GM10266 (cell line): ENCODE results near the gene GATAD2A.

ENCODE experiments used
- DNase-seq: peaks from one replicate; pipeline ENCODE4 v3.0.0; 2012; ENCODE audit errors: extremely low spot score
- TF ChIP-seq, protein P1 (sequence below): IDR thresholded peaks from 2 replicates; pipeline ENCODE4 v1.5.1; 2012; ENCODE audit warnings: mild to moderate bottlenecking, low read depth; ENCODE audit not compliant: control insufficient read depth, insufficient read depth; ENCODE audit errors: missing control alignments

GATAD2A gene

DNA sequence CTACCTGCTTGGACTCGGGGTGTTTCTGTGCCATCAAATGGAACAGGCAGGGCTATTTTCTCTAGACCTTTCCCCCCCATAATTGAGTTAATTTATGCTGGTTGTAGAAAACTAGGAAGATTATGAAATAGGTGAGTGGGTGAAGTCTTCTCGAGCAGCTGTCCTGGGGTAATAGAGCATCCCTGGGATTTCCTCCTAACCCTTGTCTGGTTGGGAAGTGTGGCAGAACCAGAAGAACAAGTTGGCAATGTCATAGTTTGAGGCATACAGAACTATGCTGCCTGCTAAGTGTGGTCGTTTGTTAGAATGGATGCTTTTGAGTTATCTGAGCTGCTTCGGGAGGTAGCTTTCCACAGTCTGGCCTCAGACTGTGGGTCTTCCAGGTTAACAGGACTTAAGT, 3.7 kb downstream of the GATAD2A start:
- DNase-seq, result no peak
- TF ChIP-seq, protein P1, sequence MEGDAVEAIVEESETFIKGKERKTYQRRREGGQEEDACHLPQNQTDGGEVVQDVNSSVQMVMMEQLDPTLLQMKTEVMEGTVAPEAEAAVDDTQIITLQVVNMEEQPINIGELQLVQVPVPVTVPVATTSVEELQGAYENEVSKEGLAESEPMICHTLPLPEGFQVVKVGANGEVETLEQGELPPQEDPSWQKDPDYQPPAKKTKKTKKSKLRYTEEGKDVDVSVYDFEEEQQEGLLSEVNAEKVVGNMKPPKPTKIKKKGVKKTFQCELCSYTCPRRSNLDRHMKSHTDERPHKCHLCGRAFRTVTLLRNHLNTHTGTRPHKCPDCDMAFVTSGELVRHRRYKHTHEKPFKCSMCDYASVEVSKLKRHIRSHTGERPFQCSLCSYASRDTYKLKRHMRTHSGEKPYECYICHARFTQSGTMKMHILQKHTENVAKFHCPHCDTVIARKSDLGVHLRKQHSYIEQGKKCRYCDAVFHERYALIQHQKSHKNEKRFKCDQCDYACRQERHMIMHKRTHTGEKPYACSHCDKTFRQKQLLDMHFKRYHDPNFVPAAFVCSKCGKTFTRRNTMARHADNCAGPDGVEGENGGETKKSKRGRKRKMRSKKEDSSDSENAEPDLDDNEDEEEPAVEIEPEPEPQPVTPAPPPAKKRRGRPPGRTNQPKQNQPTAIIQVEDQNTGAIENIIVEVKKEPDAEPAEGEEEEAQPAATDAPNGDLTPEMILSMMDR, result no peak

- TF ChIP-seq, protein P1, result no peak
- DNase-seq, result no peak
Measured at GRCh38 chr19:19409631-19410030, 4.2 kb downstream of the GATAD2A start.

DNA sequence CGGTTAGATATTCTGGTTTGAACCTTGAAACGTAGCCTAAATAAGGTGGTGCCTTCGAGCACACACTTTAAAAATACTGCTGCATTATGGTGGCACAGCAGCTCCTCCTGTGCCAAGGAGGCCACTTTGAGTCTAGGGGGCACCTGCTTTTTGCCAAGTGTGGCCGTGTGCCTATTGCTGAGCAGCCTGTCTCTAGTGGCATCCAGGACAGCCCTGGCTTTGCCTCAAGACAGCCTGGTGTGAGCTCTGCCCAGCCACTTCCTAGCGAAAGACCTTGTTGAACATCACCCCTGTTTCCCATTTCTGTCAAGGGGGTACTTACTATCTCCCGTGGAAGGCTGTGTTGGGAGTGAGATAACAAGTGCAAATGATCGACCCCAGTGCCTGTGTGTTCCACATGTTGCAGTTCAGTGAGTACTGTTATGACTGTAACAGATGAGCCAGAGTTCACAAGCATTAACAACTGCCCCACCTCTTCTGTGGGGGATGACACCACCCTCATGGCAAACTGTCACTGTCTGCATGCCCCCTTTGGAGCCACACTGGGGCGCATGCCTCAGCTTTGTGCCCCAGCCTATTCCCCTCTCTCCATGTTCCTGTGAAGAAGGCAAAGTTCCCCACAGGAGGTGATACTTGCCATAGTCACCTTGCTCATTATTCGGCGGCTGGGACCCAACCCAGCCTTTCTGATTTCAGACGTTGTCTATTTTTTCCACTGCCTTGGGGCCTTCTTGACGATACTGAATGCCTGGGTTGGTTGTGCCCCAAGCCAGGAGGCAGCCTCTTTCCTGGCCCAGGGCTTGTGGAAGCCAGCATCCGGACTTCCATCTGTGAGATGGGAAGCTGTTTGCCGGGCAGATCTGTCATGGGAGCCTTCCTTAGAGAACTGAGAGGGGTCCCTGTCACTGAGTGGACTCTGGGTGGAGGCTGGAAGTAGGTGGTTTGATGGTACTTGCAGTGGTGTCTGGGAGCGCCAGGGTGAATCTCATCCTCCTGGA, 5.4 kb downstream of the GATAD2A start:
- peak; percentile 48 for DNase-seq
- TF ChIP-seq, protein P1, result no peak

- no peak for DNase-seq
- TF ChIP-seq, protein P1, result no peak
Measured at GRCh38 chr19:19416280-19416679, 10.8 kb downstream of the GATAD2A start.

- TF ChIP-seq, protein P1, result no peak
- DNase-seq, result no peak
Measured at GRCh38 chr19:19417046-19417445, 11.6 kb downstream of the GATAD2A start.

DNA sequence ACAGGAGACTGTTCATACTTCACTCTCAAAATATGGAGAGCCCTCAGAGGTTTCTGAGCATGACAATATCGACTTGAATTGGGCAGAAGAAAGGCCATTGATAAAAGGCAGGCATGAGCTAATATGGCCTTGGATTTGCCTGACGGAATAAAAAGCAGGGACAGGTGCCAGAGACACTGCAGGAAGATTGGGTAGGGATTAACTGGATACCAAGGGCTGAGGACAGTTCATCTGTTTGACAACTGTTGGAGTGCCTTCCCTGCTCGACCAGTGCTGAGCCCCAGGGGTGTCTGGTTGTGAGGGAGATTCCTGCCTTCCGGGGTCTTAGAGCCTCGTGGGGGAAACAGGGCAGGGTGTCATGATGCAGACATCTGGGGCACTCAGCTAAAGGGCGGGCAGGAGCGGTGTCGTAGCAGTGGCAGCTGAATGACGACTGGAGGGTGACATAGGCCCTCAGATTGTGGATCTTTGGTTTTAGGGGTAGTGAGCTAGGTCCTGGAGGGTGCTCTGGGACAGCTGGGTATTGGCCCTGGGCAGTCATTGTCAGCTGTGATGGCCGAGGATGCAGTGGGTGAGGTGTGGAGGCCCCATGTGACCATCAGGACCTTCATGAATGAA, 12.3 kb downstream of the GATAD2A start:
- TF ChIP-seq, protein P1, result no peak
- DNase-seq, result no peak
